Inferior parietal cortex (tissue), 1 donor: Measurements from ENCODE around the gene NCKAP1.
"Not testable (repeated sequence)": the region's sequence is repeated elsewhere in the genome, so short reads cannot be mapped to it uniquely, and the experiment has no call there.

Source experiments
- DNase-seq: peaks from one replicate; pipeline ENCODE4 v3.0.0-alpha.2; 2016; ENCODE audit errors: extremely low spot score

NCKAP1 gene

GRCh38 chr2:182912518-182912915 is 125.7 kb downstream of the NCKAP1 start:
- DNase-seq = no peak

DNA sequence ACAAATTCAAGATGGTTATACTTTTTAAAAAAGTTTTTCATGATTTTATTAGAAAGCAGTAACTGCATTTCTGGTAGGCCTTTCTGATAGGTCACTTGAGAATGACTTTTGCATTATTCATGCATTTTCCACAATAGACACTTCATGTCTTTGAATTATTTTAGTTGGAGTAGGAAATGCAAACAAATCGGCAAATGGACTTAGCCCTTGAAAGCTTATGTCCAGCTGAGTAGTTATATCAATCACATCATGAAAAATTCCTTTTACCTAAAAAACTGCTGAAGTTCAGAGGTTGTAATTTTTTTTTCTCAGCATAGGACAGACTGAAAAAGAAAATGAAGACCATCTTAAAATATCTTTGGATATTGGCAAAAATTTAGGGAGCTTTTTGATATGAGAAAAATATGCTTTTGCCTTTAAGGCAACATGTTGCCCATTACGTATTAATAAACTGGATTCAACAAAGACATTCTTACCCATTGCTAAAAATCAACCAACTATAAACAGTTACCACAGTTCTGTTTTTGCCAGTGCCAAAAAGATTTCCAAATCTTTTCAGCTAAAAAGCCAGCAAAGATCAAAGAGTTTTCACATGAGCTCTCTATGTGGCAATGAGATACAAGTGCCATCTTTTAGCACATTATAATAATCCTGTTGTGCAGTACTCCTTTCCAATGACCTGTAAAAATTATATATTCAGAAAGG is 126.3 kb downstream of the NCKAP1 start:
- DNase-seq = no peak

DNA sequence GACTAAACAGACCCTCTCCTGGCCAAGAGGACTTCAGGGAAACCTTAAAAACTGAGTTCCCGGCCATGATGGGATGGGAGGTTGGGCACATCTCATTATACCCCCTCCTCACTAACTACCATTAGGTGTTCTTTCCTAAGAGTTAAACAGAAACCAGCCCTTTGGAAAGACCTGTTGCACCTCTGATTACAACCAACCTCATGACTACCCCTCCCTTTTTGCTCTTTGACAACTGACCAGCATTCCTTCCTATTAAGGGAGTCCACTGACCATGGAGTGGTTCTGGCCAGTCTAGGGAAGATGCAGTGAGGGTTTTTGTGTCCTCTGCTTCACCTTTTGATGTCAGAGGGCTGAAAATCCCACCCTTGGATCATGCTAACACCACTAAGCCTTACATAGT is 127.3 kb downstream of the NCKAP1 start:
- DNase-seq = no peak

DNA sequence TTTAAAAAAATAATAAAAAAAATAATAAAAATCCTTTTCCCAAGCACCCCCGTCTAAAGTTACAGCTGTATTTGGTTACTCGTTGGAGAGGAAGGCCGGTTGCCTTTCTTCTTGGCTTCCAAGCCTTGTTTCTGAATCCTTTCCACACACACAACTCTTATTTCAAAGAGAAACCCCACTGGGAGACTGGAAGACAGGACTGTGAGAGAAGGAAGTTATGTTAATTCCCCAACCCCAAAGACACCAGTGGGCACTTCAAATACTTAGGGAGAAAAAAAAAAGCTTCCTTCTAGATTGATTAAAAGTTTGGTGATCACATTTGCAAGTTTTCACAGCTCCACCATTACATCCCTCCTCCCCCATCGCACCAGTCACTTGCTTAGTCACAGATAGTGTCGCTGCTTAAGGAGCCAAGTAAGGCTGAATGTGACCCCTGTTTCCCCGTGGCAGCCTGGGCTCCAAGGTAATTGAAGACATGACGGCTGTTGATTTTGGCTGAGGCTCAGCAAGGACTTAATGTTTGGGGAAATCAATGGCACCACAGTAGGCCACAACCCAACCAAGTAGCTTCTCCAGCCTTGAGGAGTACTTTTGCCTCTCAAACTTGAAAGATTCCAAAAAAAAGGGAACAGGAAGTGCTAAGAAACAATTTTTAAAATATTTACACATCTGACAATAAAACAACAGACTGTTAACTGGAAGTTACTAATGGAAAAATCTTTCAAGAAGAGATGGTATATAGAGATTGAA is 131.0 kb downstream of the NCKAP1 start:
- no peak for DNase-seq

GRCh38 chr2:182906454-182906853 is 131.8 kb downstream of the NCKAP1 start:
- DNase-seq = no peak

- DNase-seq = no peak
Measured at GRCh38 chr2:182904844-182905243, 133.4 kb downstream of the NCKAP1 start.

DNA sequence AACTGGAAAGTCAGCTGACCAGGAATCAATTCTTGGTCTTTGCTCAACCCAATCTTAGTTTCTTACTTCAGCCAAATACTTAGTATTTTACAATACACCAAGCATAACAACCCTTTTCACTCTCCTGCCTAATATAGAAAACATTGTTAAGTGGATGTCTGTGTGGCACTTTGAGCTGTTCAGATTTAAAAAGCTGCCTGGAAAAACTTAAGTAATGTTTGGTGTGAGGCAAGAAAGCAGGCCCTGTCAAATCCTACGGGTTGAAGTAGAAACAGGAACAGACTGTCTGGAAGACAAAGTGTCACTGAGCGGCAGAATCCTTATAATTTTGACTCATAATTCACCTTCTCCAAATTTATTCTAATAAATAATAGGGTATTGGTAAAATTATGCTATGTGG is 134.7 kb downstream of the NCKAP1 start:
- no peak for DNase-seq

GRCh38 chr2:182901748-182902147 is 136.5 kb downstream of the NCKAP1 start:
- no peak for DNase-seq

- DNase-seq = no peak
Measured at GRCh38 chr2:182898718-182899117, 139.5 kb downstream of the NCKAP1 start.

DNA sequence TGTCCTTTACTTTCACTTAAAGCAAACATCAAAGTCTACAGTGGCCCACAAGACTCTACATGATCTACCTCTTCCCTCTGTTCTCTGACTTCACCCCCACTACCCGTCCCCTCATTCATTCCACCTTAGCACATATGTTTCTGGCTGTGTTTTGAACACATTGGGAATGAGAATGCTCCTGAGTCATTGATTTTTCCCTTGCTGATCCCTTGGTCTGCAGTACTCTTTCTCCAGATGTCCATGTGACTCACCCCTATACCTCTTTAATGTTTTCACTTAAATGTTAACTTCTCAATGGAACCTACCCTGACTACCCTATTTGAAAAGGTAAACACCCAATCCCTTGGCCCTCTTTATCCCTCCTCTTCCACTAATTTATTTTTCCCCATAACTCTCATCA is 141.1 kb downstream of the NCKAP1 start:
- DNase-seq = no peak

GRCh38 chr2:182895798-182896197 is 142.5 kb downstream of the NCKAP1 start:
- no peak for DNase-seq

GRCh38 chr2:182895169-182895568 is 143.1 kb downstream of the NCKAP1 start:
- DNase-seq = no peak

DNA sequence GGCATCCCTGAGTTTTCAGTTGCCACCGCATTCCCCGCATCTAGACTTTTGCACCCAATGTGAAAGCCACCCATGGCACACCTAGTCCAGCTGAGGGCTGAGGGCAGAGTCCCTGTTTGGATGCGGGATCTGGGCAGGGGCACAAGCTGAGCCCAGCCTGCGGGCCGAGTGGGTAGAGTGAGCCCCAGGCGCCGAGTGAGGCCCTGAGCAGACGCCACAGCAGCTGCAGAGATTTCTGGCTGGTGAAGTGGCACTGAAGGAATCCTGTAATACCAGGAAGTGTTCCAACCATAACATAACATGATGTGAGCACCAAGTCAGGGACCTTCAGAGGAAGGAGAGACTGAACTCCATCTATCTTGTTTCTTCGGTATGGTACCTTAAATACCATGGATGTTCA is 144.1 kb downstream of the NCKAP1 start:
- DNase-seq = no peak

GRCh38 chr2:182893666-182894065 is 144.6 kb downstream of the NCKAP1 start:
- DNase-seq = no peak

DNA sequence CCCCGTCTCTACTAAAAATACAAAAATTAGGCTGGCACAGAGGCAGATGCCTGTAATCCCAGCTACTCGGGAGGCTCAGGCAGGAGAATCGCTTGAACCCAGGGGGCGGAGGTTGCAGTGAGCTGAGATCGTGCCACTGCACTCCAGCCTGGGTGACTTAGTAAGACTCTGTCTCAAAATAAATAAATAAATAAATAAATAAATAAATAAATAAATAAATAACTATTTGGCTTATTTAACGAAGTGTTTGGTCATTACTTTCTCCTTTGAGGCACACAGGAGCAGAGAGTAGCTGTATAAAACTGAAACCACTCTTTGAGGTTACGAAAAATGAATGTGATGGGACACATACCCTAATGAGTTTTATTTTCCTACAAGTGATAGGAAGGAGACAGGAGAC is 145.2 kb downstream of the NCKAP1 start:
- not testable (repeated sequence) for DNase-seq

DNA sequence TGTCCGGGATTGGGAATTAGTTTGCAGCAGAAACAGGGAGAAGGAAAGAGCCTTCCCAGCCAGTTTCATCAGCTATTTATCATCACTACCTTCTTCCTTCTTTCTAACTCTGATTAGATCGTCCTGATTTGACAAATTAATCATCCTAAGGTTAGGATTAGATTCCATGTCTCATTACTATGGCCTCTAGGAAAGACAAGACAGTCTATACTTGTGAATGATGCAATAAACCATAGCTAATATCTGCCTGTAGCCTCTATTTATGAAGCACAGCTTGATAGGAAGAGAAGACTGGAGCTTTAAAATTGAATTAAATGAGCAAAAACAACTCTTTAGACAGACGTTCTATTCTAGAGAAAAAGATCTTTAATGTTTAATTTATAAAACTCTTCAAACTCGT is 146.6 kb downstream of the NCKAP1 start:
- DNase-seq = no peak

- no peak for DNase-seq
Measured at GRCh38 chr2:182890773-182891378, 147.4 kb downstream of the NCKAP1 start.

GRCh38 chr2:182890305-182890704 is 148.0 kb downstream of the NCKAP1 start:
- DNase-seq = no peak

- no peak for DNase-seq
Measured at GRCh38 chr2:182887753-182888415, 150.4 kb downstream of the NCKAP1 start.

- DNase-seq = no peak
Measured at GRCh38 chr2:182887093-182887492, 151.2 kb downstream of the NCKAP1 start.

DNA sequence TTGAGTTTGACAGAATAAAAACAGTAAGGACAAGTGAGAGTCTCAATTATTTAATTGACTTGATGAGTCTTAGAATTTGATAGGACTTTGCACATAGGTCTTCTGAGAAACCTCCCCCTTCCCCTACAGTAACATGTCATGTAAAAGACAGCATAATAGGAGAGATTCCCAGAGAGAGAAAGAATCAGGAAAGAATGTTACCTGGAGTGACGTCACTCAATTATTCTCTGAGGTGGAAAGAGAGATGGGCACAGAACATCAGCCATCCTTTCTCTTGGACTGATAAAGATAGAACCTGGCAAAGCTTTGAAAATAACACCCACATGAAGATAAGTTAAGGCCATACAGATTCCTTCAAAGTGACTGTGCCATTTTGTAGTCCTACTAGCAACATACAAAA is 152.5 kb downstream of the NCKAP1 start:
- no peak for DNase-seq

DNA sequence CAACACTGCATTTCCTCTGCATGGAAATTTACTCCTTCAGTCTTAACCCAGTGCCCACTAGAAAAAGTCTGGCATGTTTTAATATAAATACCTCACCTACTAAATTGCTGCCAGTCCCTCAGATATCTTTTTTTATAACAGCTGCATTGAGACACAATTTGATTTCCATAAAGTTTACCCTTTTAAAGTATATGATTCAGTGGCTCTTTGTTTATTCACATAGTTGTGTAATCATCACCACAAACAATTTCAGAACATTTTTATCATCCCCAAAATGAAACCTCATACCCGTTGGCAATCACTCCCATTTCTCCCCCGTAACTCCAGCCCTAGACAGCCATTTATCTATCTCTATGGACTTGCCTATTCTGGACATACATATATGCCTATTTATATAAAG is 154.8 kb downstream of the NCKAP1 start:
- DNase-seq = no peak
